HepG2 (cell line): ENCODE measurements around the gene PROC. TPM values are rescaled to one million over a fixed set of nuclear protein-coding genes. Genes with fewer than 3 reads are reported as not detected.

Experiments used
- ATAC-seq: fragments of 200-7000 bp; cut with Tn5 transposase; 3 replicates; pipeline ENCODE4 v1.9.1; 2020; ENCODE audit warnings: mild to moderate bottlenecking, moderate library complexity
- BruUV-seq: library from RNA; stranded (reverse); fragments of 400-500 nt; replicated peaks from 2 replicates; lab custom pipeline; 2021; lab: Mats Ljungman, UMichigan
- CTCF ChIA-PET: fragments of 300-600 bp; formaldehyde crosslinking; extraction: SDS; loops from one replicate; lab custom pipeline; 2021; ENCODE audit warnings: low total read pairs, inconsistent platforms, low intra/inter-chr PET ratio; lab: Yijun Ruan, JAX
- POLR2A ChIA-PET: fragments of 350-600 bp; sonication (Branson Sonifier 250); formaldehyde crosslinking; loops from one replicate; lab custom pipeline; 2020; ENCODE audit warnings: antibody characterized with exemption, inconsistent platforms; lab: Yijun Ruan, JAX
- DNase-seq: peaks from one replicate; pipeline ENCODE4 v3.0.0-alpha.2; 2015; ENCODE audit warnings: low spot score
- FAIRE-seq: peaks from 3 replicates; lab custom pipeline; 2011; peaks lifted over from hg19 to GRCh38; lab: Jason Lieb, UNC
- H2AFZ ChIP-seq: one replicate; pipeline ENCODE4 v1.6.1; 2011; ENCODE audit warnings: low read length, inconsistent platforms
- H3K27ac ChIP-seq: fragments of 300-600 bp; 3 replicates; pipeline ENCODE4 v1.8.0; 2011; ENCODE audit warnings: mixed run types, mild to moderate bottlenecking, mixed read lengths, low read length, inconsistent platforms; ENCODE audit not compliant: insufficient read depth; ENCODE audit errors: extremely low read length
- H3K27me3 ChIP-seq, 2 experiments: fragments of 200-600 bp in 1 of 2; 2 replicates in 1 of 2; 3 replicates in 1 of 2; pipeline versions ENCODE4 v1.6.0 to v1.8.0; 2011; ENCODE audit warnings: low read length in 2 of 2, mild to moderate bottlenecking in 2 of 2, moderate library complexity in 2 of 2, inconsistent platforms in 1 of 2; ENCODE audit not compliant: insufficient read depth in 2 of 2, control insufficient read depth in 1 of 2
- H3K36me3 ChIP-seq, 2 experiments: fragments of 200-600 bp in 1 of 2; replicated peaks in 1 of 2; 2 replicates in 1 of 2; 3 replicates in 1 of 2; pipeline versions ENCODE4 v1.5.1 to v1.8.0; 2011; ENCODE audit warnings: low read length in 2 of 2, inconsistent platforms in 1 of 2; ENCODE audit not compliant: insufficient read depth in 2 of 2, control insufficient read depth in 1 of 2
- H3K4me1 ChIP-seq: 2 replicates; pipeline ENCODE4 v1.5.1; 2012; ENCODE audit warnings: low read length, inconsistent platforms; ENCODE audit not compliant: insufficient read depth
- H3K4me2 ChIP-seq: 2 replicates; pipeline ENCODE4 v1.6.0; 2011; ENCODE audit warnings: low read depth, low read length, inconsistent platforms
- H3K4me3 ChIP-seq, 3 experiments: fragments of 200-600 bp in 1 of 3; sonication (generic), shearing (Covaris generic) in 1 of 3; replicated peaks in 1 of 3; 2 replicates each; pipeline ENCODE4 v1.5.1; 2011 to 2016; ENCODE audit warnings: low read length in 3 of 3, inconsistent platforms in 2 of 3, low read depth in 2 of 3, mild to moderate bottlenecking in 2 of 3, control low read depth in 1 of 3, mixed read lengths in 1 of 3; ENCODE audit not compliant: insufficient read depth in 1 of 3
- H3K79me2 ChIP-seq: one replicate; pipeline ENCODE4 v1.6.1; 2011; ENCODE audit warnings: low read length, inconsistent platforms; ENCODE audit not compliant: insufficient read depth
- H3K9ac ChIP-seq: 2 replicates; pipeline ENCODE4 v1.6.0; 2011; ENCODE audit warnings: mild to moderate bottlenecking, low read depth, low read length, inconsistent platforms; ENCODE audit not compliant: insufficient read depth
- H3K9me3 ChIP-seq: 2 replicates; pipeline ENCODE4 v1.5.1; 2012; ENCODE audit warnings: mild to moderate bottlenecking, low read length
- H4K20me1 ChIP-seq: 2 replicates; pipeline ENCODE4 v1.6.0; 2011; ENCODE audit warnings: inconsistent platforms, mild to moderate bottlenecking, low read length, moderate library complexity; ENCODE audit not compliant: insufficient read depth
- FOSL2 ChIP-seq: sonication (generic); formaldehyde crosslinking; IDR thresholded peaks from 2 replicates; pipeline ENCODE4 v1.4.0; 2020; ENCODE audit warnings: missing genetic modification reagents
- MEF2D ChIP-seq: sonication (generic); formaldehyde crosslinking; IDR thresholded peaks from 2 replicates; pipeline ENCODE4 v1.5.1; 2020; ENCODE audit warnings: mild to moderate bottlenecking, missing genetic modification reagents
- NFRKB ChIP-seq: fragments of 450-650 bp; IDR thresholded peaks from 2 replicates; pipeline ENCODE4 v1.6.1; 2017
- SALL1 ChIP-seq: sonication (generic); formaldehyde crosslinking; IDR thresholded peaks from 2 replicates; pipeline ENCODE4 v1.8.0; 2022; ENCODE audit warnings: mild to moderate bottlenecking, missing genetic modification reagents
- SMYD3 ChIP-seq: sonication (generic); formaldehyde crosslinking; IDR thresholded peaks from 2 replicates; pipeline ENCODE4 v1.8.1; 2023; ENCODE audit warnings: mild to moderate bottlenecking, missing genetic modification reagents
- SOX5 ChIP-seq: IDR thresholded peaks from 2 replicates; pipeline ENCODE4 v1.6.1; 2016; ENCODE audit warnings: borderline replicate concordance
- ZKSCAN8 ChIP-seq: IDR thresholded peaks from 2 replicates; pipeline ENCODE4 v1.6.1; 2016; ENCODE audit warnings: borderline replicate concordance, missing genetic modification reagents, missing compliant biosample characterization
- ZNF30 ChIP-seq: sonication (generic); formaldehyde crosslinking; IDR thresholded peaks from 2 replicates; pipeline ENCODE4 v1.5.0; 2020; ENCODE audit warnings: mild to moderate bottlenecking, missing genetic modification reagents
- ZNF556 ChIP-seq: sonication (generic); formaldehyde crosslinking; IDR thresholded peaks from 2 replicates; pipeline ENCODE4 v1.4.0; 2020; ENCODE audit warnings: mild to moderate bottlenecking, missing genetic modification reagents, borderline replicate concordance
- ZNF598 ChIP-seq: sonication (generic); formaldehyde crosslinking; IDR thresholded peaks from 2 replicates; pipeline ENCODE4 v1.5.1; 2020; ENCODE audit warnings: mild to moderate bottlenecking, missing genetic modification reagents, borderline replicate concordance
- ZNF781 ChIP-seq: sonication (generic); formaldehyde crosslinking; IDR thresholded peaks from 2 replicates; pipeline ENCODE4 v1.5.1; 2020; ENCODE audit warnings: borderline replicate concordance, mild to moderate bottlenecking, missing genetic modification reagents; ENCODE audit errors: not compliant biosample characterization
- ZNF841 ChIP-seq: sonication (generic); formaldehyde crosslinking; IDR thresholded peaks from 2 replicates; pipeline ENCODE4 v1.8.1; 2023; ENCODE audit warnings: missing genetic modification reagents, borderline replicate concordance
- ZSCAN29 ChIP-seq: sonication (generic); formaldehyde crosslinking; conservative IDR thresholded peaks from 2 replicates; pipeline ENCODE4 v1.4.0; 2020; ENCODE audit warnings: mild to moderate bottlenecking, missing genetic modification reagents
- WGBS: methylation state at CpG from one replicate; pipeline ENCODE4 v1.1.6; 2017; ENCODE audit warnings: low lambda C conversion rate; 5-methylcytosine and 5-hydroxymethylcytosine counted together
- in situ Hi-C: cut with HindIII; loops from 2 replicates; pipeline ENCODE4 v1.10.0; 2017; ENCODE audit warnings: low pct_unique_long_range_greater_than_20kb; ENCODE audit not compliant: extremely low pct_ligation_motif_present
- intact Hi-C: fragments of 100-400 bp; cut with micrococcal nuclease; formaldehyde crosslinking; loops from one replicate; pipeline ENCODE4 v1.10.0; 2022; ENCODE audit not compliant: unreplicated experiment
- polyA plus RNA-seq, 8 experiments: library from polyadenylated mRNA; depleted of rRNA in 3 of 8; stranded (reverse) in 7 of 8; unstranded in 1 of 8; fragments of >200 nt; fragmentation: Illumina TruSeq in 4 of 8; extraction: Trizol in 4 of 8; gene quantifications; 2 replicates each; pipeline versions ENCODE4 v1.2.1 to v1.2.3, GENCODE V29; 2011 to 2016; ENCODE audit warnings: low read depth in 4 of 8, missing spikeins in 1 of 8, mixed read lengths in 1 of 8; ENCODE audit not compliant: insufficient read depth in 1 of 8
- total RNA-seq, 5 experiments: library from RNA; depleted of rRNA; stranded (reverse); fragments of >200 nt; fragmentation: Illumina TruSeq; extraction: Trizol; gene quantifications; 2 replicates each; pipeline ENCODE4 v1.2.3, GENCODE V29; 2016; ENCODE audit warnings: low read depth in 1 of 5
- TF ChIP-seq, protein P1 (sequence below): sonication (generic); formaldehyde crosslinking; conservative IDR thresholded peaks from 2 replicates; pipeline ENCODE4 v1.4.0; 2020; ENCODE audit warnings: missing genetic modification reagents
- TF ChIP-seq, protein P2 (sequence below): sonication (generic); formaldehyde crosslinking; IDR thresholded peaks from 2 replicates; pipeline ENCODE4 v1.8.0; 2022; ENCODE audit warnings: mild to moderate bottlenecking, missing genetic modification reagents; ENCODE audit not compliant: insufficient replicate concordance
- TF ChIP-seq, protein P3 (sequence below): sonication (generic); formaldehyde crosslinking; IDR thresholded peaks from 2 replicates; pipeline ENCODE4 v1.5.0; 2020; ENCODE audit warnings: missing genetic modification reagents, mild to moderate bottlenecking, borderline replicate concordance
- TF ChIP-seq, protein P4 (sequence below): sonication (generic); formaldehyde crosslinking; IDR thresholded peaks from 2 replicates; pipeline ENCODE4 v1.4.0; 2020; ENCODE audit warnings: missing genetic modification reagents, borderline replicate concordance

PROC gene
- total and polyA plus RNA-seq, 2 of the 13 experiments (the other 11 are each of a cell fraction or from before 2014, with no cell fraction given): 134 to 185 TPM

DNA sequence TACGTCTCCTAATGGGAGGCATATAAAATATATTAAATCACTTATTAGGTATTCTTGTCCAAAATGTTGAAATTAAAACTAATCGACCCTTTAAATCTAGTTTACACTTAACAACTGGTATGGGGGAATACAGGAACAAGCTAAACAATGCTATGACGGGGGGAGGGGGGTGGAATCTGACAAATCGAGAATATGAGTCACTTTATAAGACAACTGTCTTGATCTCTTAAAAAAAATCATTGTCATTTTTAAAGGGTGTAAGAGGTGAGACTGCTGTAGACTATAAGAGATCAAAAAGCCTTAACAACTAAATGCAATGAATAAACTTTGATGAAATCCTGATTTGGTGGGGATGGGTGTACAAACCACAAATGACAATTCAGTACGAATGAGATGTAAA lies 36.5 kb upstream of the PROC start:
- in situ Hi-C loops: no loop called here
- TF ChIP-seq, protein P1, sequence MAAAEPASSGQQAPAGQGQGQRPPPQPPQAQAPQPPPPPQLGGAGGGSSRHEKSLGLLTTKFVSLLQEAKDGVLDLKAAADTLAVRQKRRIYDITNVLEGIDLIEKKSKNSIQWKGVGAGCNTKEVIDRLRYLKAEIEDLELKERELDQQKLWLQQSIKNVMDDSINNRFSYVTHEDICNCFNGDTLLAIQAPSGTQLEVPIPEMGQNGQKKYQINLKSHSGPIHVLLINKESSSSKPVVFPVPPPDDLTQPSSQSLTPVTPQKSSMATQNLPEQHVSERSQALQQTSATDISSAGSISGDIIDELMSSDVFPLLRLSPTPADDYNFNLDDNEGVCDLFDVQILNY (CRISPR knock-in tag): no peak
- TF ChIP-seq ZNF30 (no peak), SMYD3 (no peak), ZKSCAN8 (CRISPR knock-in tag) (no peak), MEF2D (no peak), SALL1 (CRISPR knock-in tag) (no peak), FOSL2 (CRISPR knock-in tag) (no peak), ZSCAN29 (CRISPR knock-in tag) (no peak), ZNF841 (CRISPR knock-in tag) (no peak), ZNF598 (no peak), ZNF781 (CRISPR knock-in tag) (no peak), ZNF556 (CRISPR knock-in tag) (no peak), NFRKB (no peak), SOX5 (CRISPR knock-in tag) (no peak)
- TF ChIP-seq, protein P2, sequence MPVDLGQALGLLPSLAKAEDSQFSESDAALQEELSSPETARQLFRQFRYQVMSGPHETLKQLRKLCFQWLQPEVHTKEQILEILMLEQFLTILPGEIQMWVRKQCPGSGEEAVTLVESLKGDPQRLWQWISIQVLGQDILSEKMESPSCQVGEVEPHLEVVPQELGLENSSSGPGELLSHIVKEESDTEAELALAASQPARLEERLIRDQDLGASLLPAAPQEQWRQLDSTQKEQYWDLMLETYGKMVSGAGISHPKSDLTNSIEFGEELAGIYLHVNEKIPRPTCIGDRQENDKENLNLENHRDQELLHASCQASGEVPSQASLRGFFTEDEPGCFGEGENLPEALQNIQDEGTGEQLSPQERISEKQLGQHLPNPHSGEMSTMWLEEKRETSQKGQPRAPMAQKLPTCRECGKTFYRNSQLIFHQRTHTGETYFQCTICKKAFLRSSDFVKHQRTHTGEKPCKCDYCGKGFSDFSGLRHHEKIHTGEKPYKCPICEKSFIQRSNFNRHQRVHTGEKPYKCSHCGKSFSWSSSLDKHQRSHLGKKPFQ (CRISPR knock-in tag): no peak
- TF ChIP-seq, protein P3, sequence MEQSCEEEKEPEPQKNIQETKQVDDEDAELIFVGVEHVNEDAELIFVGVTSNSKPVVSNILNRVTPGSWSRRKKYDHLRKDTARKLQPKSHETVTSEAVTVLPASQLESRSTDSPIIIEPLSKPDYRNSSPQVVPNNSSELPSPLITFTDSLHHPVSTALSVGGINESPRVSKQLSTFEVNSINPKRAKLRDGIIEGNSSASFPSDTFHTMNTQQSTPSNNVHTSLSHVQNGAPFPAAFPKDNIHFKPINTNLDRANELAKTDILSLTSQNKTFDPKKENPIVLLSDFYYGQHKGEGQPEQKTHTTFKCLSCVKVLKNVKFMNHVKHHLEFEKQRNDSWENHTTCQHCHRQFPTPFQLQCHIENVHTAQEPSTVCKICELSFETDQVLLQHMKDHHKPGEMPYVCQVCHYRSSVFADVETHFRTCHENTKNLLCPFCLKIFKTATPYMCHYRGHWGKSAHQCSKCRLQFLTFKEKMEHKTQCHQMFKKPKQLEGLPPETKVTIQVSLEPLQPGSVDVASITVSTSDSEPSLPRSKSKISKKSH (CRISPR knock-in tag): no peak
- TF ChIP-seq, protein P4, sequence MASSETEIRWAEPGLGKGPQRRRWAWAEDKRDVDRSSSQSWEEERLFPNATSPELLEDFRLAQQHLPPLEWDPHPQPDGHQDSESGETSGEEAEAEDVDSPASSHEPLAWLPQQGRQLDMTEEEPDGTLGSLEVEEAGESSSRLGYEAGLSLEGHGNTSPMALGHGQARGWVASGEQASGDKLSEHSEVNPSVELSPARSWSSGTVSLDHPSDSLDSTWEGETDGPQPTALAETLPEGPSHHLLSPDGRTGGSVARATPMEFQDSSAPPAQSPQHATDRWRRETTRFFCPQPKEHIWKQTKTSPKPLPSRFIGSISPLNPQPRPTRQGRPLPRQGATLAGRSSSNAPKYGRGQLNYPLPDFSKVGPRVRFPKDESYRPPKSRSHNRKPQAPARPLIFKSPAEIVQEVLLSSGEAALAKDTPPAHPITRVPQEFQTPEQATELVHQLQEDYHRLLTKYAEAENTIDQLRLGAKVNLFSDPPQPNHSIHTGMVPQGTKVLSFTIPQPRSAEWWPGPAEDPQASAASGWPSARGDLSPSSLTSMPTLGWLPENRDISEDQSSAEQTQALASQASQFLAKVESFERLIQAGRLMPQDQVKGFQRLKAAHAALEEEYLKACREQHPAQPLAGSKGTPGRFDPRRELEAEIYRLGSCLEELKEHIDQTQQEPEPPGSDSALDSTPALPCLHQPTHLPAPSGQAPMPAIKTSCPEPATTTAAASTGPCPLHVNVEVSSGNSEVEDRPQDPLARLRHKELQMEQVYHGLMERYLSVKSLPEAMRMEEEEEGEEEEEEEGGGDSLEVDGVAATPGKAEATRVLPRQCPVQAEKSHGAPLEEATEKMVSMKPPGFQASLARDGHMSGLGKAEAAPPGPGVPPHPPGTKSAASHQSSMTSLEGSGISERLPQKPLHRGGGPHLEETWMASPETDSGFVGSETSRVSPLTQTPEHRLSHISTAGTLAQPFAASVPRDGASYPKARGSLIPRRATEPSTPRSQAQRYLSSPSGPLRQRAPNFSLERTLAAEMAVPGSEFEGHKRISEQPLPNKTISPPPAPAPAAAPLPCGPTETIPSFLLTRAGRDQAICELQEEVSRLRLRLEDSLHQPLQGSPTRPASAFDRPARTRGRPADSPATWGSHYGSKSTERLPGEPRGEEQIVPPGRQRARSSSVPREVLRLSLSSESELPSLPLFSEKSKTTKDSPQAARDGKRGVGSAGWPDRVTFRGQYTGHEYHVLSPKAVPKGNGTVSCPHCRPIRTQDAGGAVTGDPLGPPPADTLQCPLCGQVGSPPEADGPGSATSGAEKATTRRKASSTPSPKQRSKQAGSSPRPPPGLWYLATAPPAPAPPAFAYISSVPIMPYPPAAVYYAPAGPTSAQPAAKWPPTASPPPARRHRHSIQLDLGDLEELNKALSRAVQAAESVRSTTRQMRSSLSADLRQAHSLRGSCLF: no peak

More for the DNA sequence above, 36.5 kb upstream of the PROC start:
- no TSS peak for BruUV-seq
- ChIA-PET POLR2A (no interaction called here), CTCF (no interaction called here)
- H3K4me1 ChIP-seq: peaks cover 42% of the 10 kb centered on the region
- no peak overlapping the region for H3K9ac ChIP-seq
- H3K4me2 ChIP-seq: no peak overlapping the region
- peaks cover 2 to 7% of the 10 kb centered on the region in 2 experiments; a peak in 3 of 5 replicates for H3K36me3 ChIP-seq
- H3K4me3 ChIP-seq: no peak overlapping the region
- intact Hi-C loops: loop anchor here (2.0 kb wide), 1 partner anchor 23 kb away; no protein-coding TSS in a partner anchor
- peaks cover 13% of the 10 kb centered on the region for H3K9me3 ChIP-seq
- no peak overlapping the region for H3K27ac ChIP-seq
- no peak for DNase-seq
- FAIRE-seq: no peak
- H2AFZ ChIP-seq: no peak overlapping the region
- no peaks in the 10 kb centered on the region; a peak in 1 of 5 replicates for H3K27me3 ChIP-seq
- WGBS: 93% methylated on average over 5 of the region's 5 CpGs
- ATAC-seq: no peak
- peaks cover 99% of the 10 kb centered on the region for H3K79me2 ChIP-seq
- peaks cover 25% of the 10 kb centered on the region for H4K20me1 ChIP-seq
